Adrenal gland (tissue), 5 donors: Measurements from ENCODE around the gene GNLY.

Experiments used
- POLR2A ChIP-seq, 2 donors: fragments of 450-650 bp; IDR thresholded peaks; one replicate each; pipeline ENCODE4 v1.6.1; 2017; ENCODE audit warnings: antibody characterized with exemption in 2 of 2, mild to moderate bottlenecking in 2 of 2, moderate library complexity in 1 of 2
- TF ChIP-seq, protein P1 (sequence below), 6 experiments: fragments of 450-650 bp in 4 of 6; fragments of 200-600 bp in 2 of 6; sonication (generic) in 1 of 6; IDR thresholded peaks; 1 replicate in 5 of 6; 2 replicates in 1 of 6; pipeline versions ENCODE4 v1.5.1 to v1.8.0; 2016 to 2021; ENCODE audit warnings: antibody characterized with exemption in 6 of 6, mild to moderate bottlenecking in 2 of 6, moderate library complexity in 1 of 6
- donor health status: DM: no; HTN: no; CAD: no.

GRCh38 chr2:85660725-85661124 lies 33.4 kb upstream of the GNLY start:
- TF ChIP-seq, protein P1, sequence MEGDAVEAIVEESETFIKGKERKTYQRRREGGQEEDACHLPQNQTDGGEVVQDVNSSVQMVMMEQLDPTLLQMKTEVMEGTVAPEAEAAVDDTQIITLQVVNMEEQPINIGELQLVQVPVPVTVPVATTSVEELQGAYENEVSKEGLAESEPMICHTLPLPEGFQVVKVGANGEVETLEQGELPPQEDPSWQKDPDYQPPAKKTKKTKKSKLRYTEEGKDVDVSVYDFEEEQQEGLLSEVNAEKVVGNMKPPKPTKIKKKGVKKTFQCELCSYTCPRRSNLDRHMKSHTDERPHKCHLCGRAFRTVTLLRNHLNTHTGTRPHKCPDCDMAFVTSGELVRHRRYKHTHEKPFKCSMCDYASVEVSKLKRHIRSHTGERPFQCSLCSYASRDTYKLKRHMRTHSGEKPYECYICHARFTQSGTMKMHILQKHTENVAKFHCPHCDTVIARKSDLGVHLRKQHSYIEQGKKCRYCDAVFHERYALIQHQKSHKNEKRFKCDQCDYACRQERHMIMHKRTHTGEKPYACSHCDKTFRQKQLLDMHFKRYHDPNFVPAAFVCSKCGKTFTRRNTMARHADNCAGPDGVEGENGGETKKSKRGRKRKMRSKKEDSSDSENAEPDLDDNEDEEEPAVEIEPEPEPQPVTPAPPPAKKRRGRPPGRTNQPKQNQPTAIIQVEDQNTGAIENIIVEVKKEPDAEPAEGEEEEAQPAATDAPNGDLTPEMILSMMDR (IDR thresholded peaks at IDR 0.05) = no peak
- TF ChIP-seq POLR2A (IDR thresholded peaks at IDR 0.05) = no peak
